ENCODE data around the gene AASDHPPT.

The AASDHPPT gene

GRCh38 chr11:106101370-106101769 lies 23.9 kb downstream of the AASDHPPT start:
- peaks cover 2 to 5% of the 10 kb centered on the region in 2 donors for H3K9me3 Mint-ChIP-seq
- no peak overlapping the region for H3K4me3 Mint-ChIP-seq
- no peak for ATAC-seq (replicated peaks)
- no peaks in the 10 kb centered on the region for H3K27me3 Mint-ChIP-seq
- peaks cover 17 to 28% of the 10 kb centered on the region in 2 donors for H3K36me3 Mint-ChIP-seq
- no peak for DNase-seq
- no peak overlapping the region for H3K27ac Mint-ChIP-seq
- H3K4me1 Mint-ChIP-seq = no peaks in the 10 kb centered on the region

DNA sequence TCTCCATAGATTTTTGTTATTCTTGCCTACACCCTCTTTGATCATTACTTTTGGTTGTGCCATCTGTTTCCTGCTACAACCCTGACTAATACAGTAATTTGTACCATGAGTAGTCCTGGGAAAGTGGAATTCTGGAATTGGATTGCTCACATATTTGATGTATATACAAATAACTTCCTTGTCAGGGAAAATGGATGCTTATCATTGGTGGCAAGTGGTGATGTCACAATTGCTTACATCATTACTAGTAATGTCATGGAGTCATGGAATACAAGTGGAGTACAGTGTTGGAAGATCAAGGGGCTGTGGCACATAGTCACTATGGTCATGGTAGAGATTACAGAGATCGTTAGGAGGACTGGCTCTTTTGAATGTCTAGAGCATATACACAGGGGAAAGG lies 24.4 kb downstream of the AASDHPPT start:
- H3K4me3 Mint-ChIP-seq = no peak overlapping the region
- no peak overlapping the region for H3K27ac Mint-ChIP-seq
- peaks cover 17 to 27% of the 10 kb centered on the region in 2 donors for H3K36me3 Mint-ChIP-seq
- ATAC-seq (replicated peaks) (no peak), DNase-seq (no peak)
- H3K9me3 Mint-ChIP-seq = peaks cover 2 to 5% of the 10 kb centered on the region in 2 donors
- H3K27me3 Mint-ChIP-seq = no peaks in the 10 kb centered on the region
- no peaks in the 10 kb centered on the region for H3K4me1 Mint-ChIP-seq

GRCh38 chr11:106105986-106106385 lies 28.5 kb downstream of the AASDHPPT start:
- Mint-ChIP-seq H3K27me3 (peaks cover 0 to 4% of the 10 kb centered on the region in 2 donors), H3K4me1 (no peaks in the 10 kb centered on the region), H3K9me3 (peaks cover 4 to 5% of the 10 kb centered on the region in 2 donors), H3K36me3 (peaks cover 5 to 10% of the 10 kb centered on the region in 2 donors), H3K4me3 (no peak overlapping the region), H3K27ac (no peak overlapping the region)
- peak in 1 of 2 donors; percentile 43 for ATAC-seq (replicated peaks)
- no peak for DNase-seq

GRCh38 chr11:106121570-106122320 lies 44.3 kb downstream of the AASDHPPT start:
- H3K4me3 Mint-ChIP-seq = no peak overlapping the region
- DNase-seq (no peak), ATAC-seq (replicated peaks) (no peak)
- peaks cover 6 to 9% of the 10 kb centered on the region in 2 donors for H3K27me3 Mint-ChIP-seq
- no peak overlapping the region for H3K27ac Mint-ChIP-seq
- H3K36me3 Mint-ChIP-seq = no peaks in the 10 kb centered on the region
- H3K4me1 Mint-ChIP-seq = no peaks in the 10 kb centered on the region
- H3K9me3 Mint-ChIP-seq = no peaks in the 10 kb centered on the region

GRCh38 chr11:106127604-106128003 lies 50.1 kb downstream of the AASDHPPT start:
- DNase-seq (no peak), ATAC-seq (replicated peaks) (no peak)
- H3K4me1 Mint-ChIP-seq = no peaks in the 10 kb centered on the region
- no peak overlapping the region for H3K27ac Mint-ChIP-seq
- no peaks in the 10 kb centered on the region for H3K36me3 Mint-ChIP-seq
- H3K9me3 Mint-ChIP-seq = no peaks in the 10 kb centered on the region
- no peak overlapping the region for H3K4me3 Mint-ChIP-seq
- peaks cover 19 to 20% of the 10 kb centered on the region in 2 donors for H3K27me3 Mint-ChIP-seq

DNA sequence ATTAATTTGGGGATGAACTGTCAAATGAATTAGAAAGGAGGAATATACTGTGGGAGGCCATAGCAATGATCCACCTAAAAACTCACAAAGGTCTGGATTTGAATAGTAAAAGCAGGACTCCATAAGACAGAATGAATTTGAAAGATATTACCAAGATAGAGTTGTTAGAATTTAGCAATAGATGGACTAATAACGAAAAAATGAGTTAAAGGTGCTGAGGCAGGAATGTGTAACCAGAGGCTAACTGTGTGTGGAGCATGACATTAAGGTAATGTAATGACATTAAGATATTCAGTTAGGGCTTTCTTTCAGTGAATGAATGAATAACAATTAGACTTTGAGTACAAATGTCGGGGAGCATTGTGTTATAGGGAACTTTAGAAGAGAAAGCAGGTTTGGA lies 51.3 kb downstream of the AASDHPPT start:
- peaks cover 19 to 20% of the 10 kb centered on the region in 2 donors for H3K27me3 Mint-ChIP-seq
- H3K9me3 Mint-ChIP-seq = no peaks in the 10 kb centered on the region
- H3K27ac Mint-ChIP-seq = no peak overlapping the region
- DNase-seq = no peak
- H3K4me3 Mint-ChIP-seq = no peak overlapping the region
- ATAC-seq (replicated peaks) = no peak
- no peaks in the 10 kb centered on the region for H3K36me3 Mint-ChIP-seq
- H3K4me1 Mint-ChIP-seq = no peaks in the 10 kb centered on the region

- H3K36me3 Mint-ChIP-seq = no peaks in the 10 kb centered on the region
- H3K27ac Mint-ChIP-seq = no peak overlapping the region
- peaks cover 14% of the 10 kb centered on the region in 2 donors for H3K27me3 Mint-ChIP-seq
- H3K4me3 Mint-ChIP-seq = no peak overlapping the region
- H3K9me3 Mint-ChIP-seq = no peaks in the 10 kb centered on the region
- no peaks in the 10 kb centered on the region for H3K4me1 Mint-ChIP-seq
- DNase-seq (no peak), ATAC-seq (replicated peaks) (no peak)
Measured at GRCh38 chr11:106131998-106132397, 54.5 kb downstream of the AASDHPPT start.

DNA sequence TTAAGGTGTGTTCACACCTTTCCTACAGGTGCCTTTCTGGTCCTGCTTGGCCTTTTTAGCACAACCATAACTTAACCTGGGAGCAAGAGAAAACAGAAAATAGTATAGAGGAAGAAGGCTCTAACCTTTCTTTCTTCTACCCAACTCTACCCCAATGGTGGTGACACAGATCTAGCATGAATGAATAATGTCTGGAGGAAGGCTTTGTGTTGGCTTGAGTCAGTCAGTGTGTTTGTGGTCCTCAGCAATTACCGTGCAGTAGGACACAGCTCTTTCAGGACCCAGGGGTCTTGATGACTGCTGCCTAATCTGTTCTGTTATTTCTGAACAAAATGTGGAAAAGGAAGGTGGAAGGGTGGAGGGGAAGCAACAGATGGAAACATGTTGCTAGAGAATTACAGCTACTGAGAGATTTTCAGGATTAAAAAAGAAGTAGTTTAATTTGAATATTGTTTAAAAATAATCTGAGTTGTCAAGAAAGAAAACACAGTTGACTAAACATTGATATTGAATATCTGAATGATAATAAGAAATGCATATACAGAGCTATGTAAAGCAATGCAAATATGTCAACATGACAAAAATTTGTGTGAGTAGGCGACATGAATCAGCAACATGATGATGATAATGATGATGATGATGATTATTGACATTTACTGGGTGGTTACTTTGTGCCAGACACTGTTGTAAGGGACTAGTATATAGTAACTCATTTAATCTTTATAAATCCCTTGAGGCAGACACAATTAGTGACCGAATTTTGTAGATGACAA lies 55.3 kb downstream of the AASDHPPT start:
- H3K4me1 Mint-ChIP-seq = no peaks in the 10 kb centered on the region
- H3K4me3 Mint-ChIP-seq = no peak overlapping the region
- H3K27ac Mint-ChIP-seq = no peak overlapping the region
- no peaks in the 10 kb centered on the region for H3K36me3 Mint-ChIP-seq
- ATAC-seq (replicated peaks) = no peak
- no peaks in the 10 kb centered on the region for H3K9me3 Mint-ChIP-seq
- peaks cover 10 to 14% of the 10 kb centered on the region in 2 donors for H3K27me3 Mint-ChIP-seq
- no peak for DNase-seq

DNA sequence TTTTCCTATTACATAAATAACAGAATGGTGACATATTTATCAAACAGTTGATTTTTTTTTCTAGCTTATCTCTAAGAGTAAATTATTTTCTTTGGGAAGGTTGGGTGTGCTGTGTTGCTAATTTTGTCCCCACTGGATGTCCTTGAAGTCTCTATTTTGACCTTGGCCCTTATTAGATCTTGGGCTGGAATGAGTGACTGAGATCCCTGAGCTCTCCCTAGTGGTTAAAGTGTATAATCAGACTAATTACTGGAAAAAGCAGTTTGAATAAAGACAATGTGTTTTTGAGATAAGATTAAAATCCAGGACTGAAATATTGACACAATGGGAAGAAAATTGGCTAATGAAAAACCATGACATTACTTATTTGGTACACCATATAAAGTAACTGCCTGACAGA lies 56.1 kb downstream of the AASDHPPT start:
- Mint-ChIP-seq H3K9me3 (peaks cover 0 to 2% of the 10 kb centered on the region in 2 donors), H3K27me3 (peaks cover 10 to 14% of the 10 kb centered on the region in 2 donors), H3K4me3 (no peak overlapping the region), H3K4me1 (no peaks in the 10 kb centered on the region), H3K27ac (no peak overlapping the region), H3K36me3 (no peaks in the 10 kb centered on the region)
- no peak for DNase-seq
- ATAC-seq (replicated peaks) = no peak

- no peaks in the 10 kb centered on the region for H3K4me1 Mint-ChIP-seq
- no peak overlapping the region for H3K4me3 Mint-ChIP-seq
- no peaks in the 10 kb centered on the region for H3K36me3 Mint-ChIP-seq
- peaks cover 3 to 4% of the 10 kb centered on the region in 2 donors for H3K27me3 Mint-ChIP-seq
- DNase-seq = no peak
- ATAC-seq (replicated peaks) = no peak
- no peak overlapping the region for H3K27ac Mint-ChIP-seq
- peaks cover 0 to 2% of the 10 kb centered on the region in 2 donors for H3K9me3 Mint-ChIP-seq
Measured at GRCh38 chr11:106137061-106137460, 59.6 kb downstream of the AASDHPPT start.

- no peaks in the 10 kb centered on the region for H3K4me1 Mint-ChIP-seq
- H3K27ac Mint-ChIP-seq = no peak overlapping the region
- no peak for DNase-seq
Measured at GRCh38 chr11:106137758-106138157, 60.3 kb downstream of the AASDHPPT start.

More at GRCh38 chr11:106137758-106138157, 60.3 kb downstream of the AASDHPPT start:
- no peak overlapping the region for H3K4me3 Mint-ChIP-seq
- no peak for ATAC-seq (replicated peaks)
- H3K27me3 Mint-ChIP-seq = peaks cover 4 to 8% of the 10 kb centered on the region in 2 donors
- no peaks in the 10 kb centered on the region for H3K36me3 Mint-ChIP-seq
- H3K9me3 Mint-ChIP-seq = peaks cover 0 to 2% of the 10 kb centered on the region in 2 donors
